ENCODE data around the gene PLEKHA8. TPM values are rescaled to one million over a fixed set of nuclear protein-coding genes. Genes with fewer than 3 reads are reported as not detected.

The PLEKHA8 gene
- total RNA-seq, 1 experiment from 2014 or later: 23.0 TPM

DNA sequence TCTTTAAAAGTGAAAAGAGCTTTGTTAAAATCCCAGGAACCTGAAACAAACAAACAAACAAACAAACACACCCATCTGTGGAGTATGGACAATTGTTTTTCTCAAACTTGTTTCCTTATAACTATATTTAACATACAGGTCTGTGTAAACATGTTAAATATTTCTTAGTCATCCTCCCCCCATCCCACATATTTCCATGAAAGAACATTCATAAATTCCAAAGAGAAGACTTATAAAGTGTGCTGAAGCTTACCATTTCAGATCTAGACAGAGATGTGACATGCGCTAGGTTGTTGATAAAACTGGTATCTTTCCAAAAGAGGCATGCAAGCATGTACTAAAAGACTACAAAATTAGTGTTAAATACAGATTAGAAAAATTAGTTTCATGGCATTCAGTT lies 8.3 kb upstream of the PLEKHA8 start:
- intact Hi-C loops (cut with micrococcal nuclease; ENCODE audit: unreplicated experiment): no loop called here
- Histone ChIP-seq H3K4me2 (no peak overlapping the region), H3K27ac (peak overlapping the region; percentile 11), H3K9me2 (ENCODE audit: insufficient read depth) (no peaks in the 10 kb centered on the region), H3K4me1 (replicated peaks; ENCODE audit: insufficient read depth) (peaks cover 29% of the 10 kb centered on the region), H3F3A (ENCODE audit: insufficient read depth, low read depth) (no peaks in the 10 kb centered on the region; the same call in 1 of the 2 replicates), H3K79me2 (ENCODE audit: low read depth) (peaks cover 30% of the 10 kb centered on the region), H2AFZ (no peak overlapping the region), H3K9me3 (ENCODE audit: insufficient read depth, low read depth) (no peaks in the 10 kb centered on the region), H4K20me1 (ENCODE audit: insufficient read depth) (no peaks in the 10 kb centered on the region), H3K27me3 (ENCODE audit: insufficient read depth, low read depth) (no peaks in the 10 kb centered on the region), H3K36me3 (ENCODE audit: low read depth) (peaks cover 27% of the 10 kb centered on the region; the same call in 1 of the 2 replicates), H3K4me3 (no peak overlapping the region)
- POLR2A ChIA-PET (ENCODE audit: unreplicated experiment): no interaction called here
- CTCF ChIA-PET: no interaction called here
- no peak for TF ChIP-seq EZH2 (IDR thresholded peaks at IDR 0.05; ENCODE audit: low read depth)
- TF ChIP-seq, protein P1, sequence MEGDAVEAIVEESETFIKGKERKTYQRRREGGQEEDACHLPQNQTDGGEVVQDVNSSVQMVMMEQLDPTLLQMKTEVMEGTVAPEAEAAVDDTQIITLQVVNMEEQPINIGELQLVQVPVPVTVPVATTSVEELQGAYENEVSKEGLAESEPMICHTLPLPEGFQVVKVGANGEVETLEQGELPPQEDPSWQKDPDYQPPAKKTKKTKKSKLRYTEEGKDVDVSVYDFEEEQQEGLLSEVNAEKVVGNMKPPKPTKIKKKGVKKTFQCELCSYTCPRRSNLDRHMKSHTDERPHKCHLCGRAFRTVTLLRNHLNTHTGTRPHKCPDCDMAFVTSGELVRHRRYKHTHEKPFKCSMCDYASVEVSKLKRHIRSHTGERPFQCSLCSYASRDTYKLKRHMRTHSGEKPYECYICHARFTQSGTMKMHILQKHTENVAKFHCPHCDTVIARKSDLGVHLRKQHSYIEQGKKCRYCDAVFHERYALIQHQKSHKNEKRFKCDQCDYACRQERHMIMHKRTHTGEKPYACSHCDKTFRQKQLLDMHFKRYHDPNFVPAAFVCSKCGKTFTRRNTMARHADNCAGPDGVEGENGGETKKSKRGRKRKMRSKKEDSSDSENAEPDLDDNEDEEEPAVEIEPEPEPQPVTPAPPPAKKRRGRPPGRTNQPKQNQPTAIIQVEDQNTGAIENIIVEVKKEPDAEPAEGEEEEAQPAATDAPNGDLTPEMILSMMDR (conservative IDR thresholded peaks at IDR 0.05): no peak
- no TSS peak for BruUV-seq (replicated peaks)
- DNase-seq: peak in 1 of 2 experiments; percentile 70

DNA sequence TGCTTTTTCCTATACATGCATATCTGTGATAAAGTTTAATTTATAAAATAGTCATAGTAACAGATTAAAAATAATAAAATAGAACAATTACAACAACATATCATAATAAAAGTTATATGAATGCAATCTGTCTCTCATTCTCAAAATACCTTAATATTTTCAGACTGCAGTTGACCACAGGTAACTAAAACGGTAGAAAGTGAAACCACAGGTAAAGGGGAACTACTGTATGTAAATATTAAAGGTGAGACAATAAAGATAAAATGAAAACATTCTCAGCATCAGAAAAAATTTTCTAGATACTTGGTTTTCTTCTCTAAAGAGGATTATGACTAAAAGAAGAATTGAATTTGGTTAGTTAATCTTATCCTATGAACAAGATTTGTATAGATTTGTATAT lies 7.7 kb upstream of the PLEKHA8 start:
- H3K4me1 ChIP-seq (replicated peaks; ENCODE audit: insufficient read depth): peaks cover 34% of the 10 kb centered on the region
- CTCF ChIA-PET: no interaction called here
- peaks cover 35% of the 10 kb centered on the region for H3K79me2 ChIP-seq (ENCODE audit: low read depth)
- H3K36me3 ChIP-seq (ENCODE audit: low read depth): peaks cover 26% of the 10 kb centered on the region; the same call in 1 of the 2 replicates
- POLR2A ChIA-PET (ENCODE audit: unreplicated experiment): no interaction called here
- H2AFZ ChIP-seq: no peak overlapping the region
- intact Hi-C loops (cut with micrococcal nuclease; ENCODE audit: unreplicated experiment): no loop called here
- TF ChIP-seq, protein P1 (conservative IDR thresholded peaks at IDR 0.05): no peak
- TF ChIP-seq EZH2 (IDR thresholded peaks at IDR 0.05; ENCODE audit: low read depth): no peak
- H3K4me3 ChIP-seq: no peak overlapping the region
- no peak for DNase-seq
- 0 out of 2 replicates have a peak overlapping the region, but pooled peaks have one; percentile 11 for H3K27ac ChIP-seq
- H3K9me2 ChIP-seq (ENCODE audit: insufficient read depth): no peaks in the 10 kb centered on the region
- no peaks in the 10 kb centered on the region; the same call in 1 of the 2 replicates for H3F3A ChIP-seq (ENCODE audit: insufficient read depth, low read depth)
- H3K9me3 ChIP-seq (ENCODE audit: insufficient read depth, low read depth): no peaks in the 10 kb centered on the region
- H4K20me1 ChIP-seq (ENCODE audit: insufficient read depth): no peaks in the 10 kb centered on the region
- no peaks in the 10 kb centered on the region for H3K27me3 ChIP-seq (ENCODE audit: insufficient read depth, low read depth)
- H3K4me2 ChIP-seq: no peak overlapping the region
- no TSS peak for BruUV-seq (replicated peaks)

GRCh38 chr7:30022991-30023390 lies 5.2 kb upstream of the PLEKHA8 start:
- ChIA-PET POLR2A (ENCODE audit: unreplicated experiment) (no interaction called here), CTCF (no interaction called here)

More at GRCh38 chr7:30022991-30023390, 5.2 kb upstream of the PLEKHA8 start:
- Histone ChIP-seq H3F3A (ENCODE audit: insufficient read depth, low read depth) (peaks cover 9% of the 10 kb centered on the region), H3K9me2 (ENCODE audit: insufficient read depth) (no peaks in the 10 kb centered on the region), H3K9me3 (ENCODE audit: insufficient read depth, low read depth) (no peaks in the 10 kb centered on the region), H3K27me3 (ENCODE audit: insufficient read depth, low read depth) (no peaks in the 10 kb centered on the region), H3K36me3 (ENCODE audit: low read depth) (peaks cover 25% of the 10 kb centered on the region; the same call in 1 of the 2 replicates), H4K20me1 (ENCODE audit: insufficient read depth) (no peaks in the 10 kb centered on the region), H3K4me2 (no peak overlapping the region), H3K4me1 (replicated peaks; ENCODE audit: insufficient read depth) (peaks cover 42% of the 10 kb centered on the region), H3K79me2 (ENCODE audit: low read depth) (peaks cover 43% of the 10 kb centered on the region), H3K4me3 (no peak overlapping the region), H3K27ac (no peak overlapping the region), H2AFZ (no peak overlapping the region)
- intact Hi-C loops (cut with micrococcal nuclease; ENCODE audit: unreplicated experiment): no loop called here
- TF ChIP-seq, protein P1 (conservative IDR thresholded peaks at IDR 0.05): no peak
- no peak for TF ChIP-seq EZH2 (IDR thresholded peaks at IDR 0.05; ENCODE audit: low read depth)
- DNase-seq: no peak
- BruUV-seq (replicated peaks): no TSS peak

Measured in PC-9 (cell line).